HUES48 (cell line): ENCODE results near the gene MTREX.

Experiments used
- H3K27ac ChIP-seq: one replicate; pipeline ENCODE4 v1.7.0; 2013; ENCODE audit warnings: low read depth, low read length, inconsistent platforms
- H3K27me3 ChIP-seq: 2 replicates; pipeline ENCODE4 v1.6.1; 2013; ENCODE audit warnings: mild to moderate bottlenecking, low read length; ENCODE audit not compliant: control insufficient read depth, insufficient read depth
- H3K36me3 ChIP-seq: 2 replicates; pipeline ENCODE4 v1.6.1; 2013; ENCODE audit warnings: low read length; ENCODE audit not compliant: control insufficient read depth, insufficient read depth
- H3K4me1 ChIP-seq: 2 replicates; pipeline ENCODE4 v1.6.1; 2013; ENCODE audit warnings: mild to moderate bottlenecking, low read length; ENCODE audit not compliant: control insufficient read depth, insufficient read depth
- H3K4me3 ChIP-seq: 2 replicates; pipeline ENCODE4 v1.5.1; 2013; ENCODE audit warnings: mild to moderate bottlenecking, low read depth, low read length
- H3K9ac ChIP-seq: 2 replicates; pipeline ENCODE4 v1.6.1; 2013; ENCODE audit warnings: mild to moderate bottlenecking, low read depth, low read length, moderate library complexity
- H3K9me3 ChIP-seq: 2 replicates; pipeline ENCODE4 v1.6.1; 2013; ENCODE audit warnings: low read length; ENCODE audit not compliant: control insufficient read depth, insufficient read depth

MTREX gene

DNA sequence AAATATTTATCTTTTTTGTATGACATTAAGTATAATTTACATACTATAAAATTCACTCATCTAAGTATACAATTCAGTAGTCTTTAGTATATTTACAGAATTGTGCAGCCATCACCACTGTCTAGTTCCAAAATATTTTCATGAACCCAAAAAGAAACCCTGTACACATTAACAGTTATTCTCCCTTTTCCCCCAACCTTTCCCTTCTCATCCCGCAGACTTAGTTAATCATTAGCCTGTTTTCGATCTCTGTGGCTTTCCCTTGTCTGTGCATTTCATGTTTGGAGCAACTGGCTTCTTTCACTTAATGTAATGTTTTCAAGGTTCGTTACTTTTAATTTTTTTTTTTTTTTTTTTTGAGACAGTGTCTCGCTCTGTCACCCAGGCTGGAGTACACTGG lies 37.5 kb downstream of the MTREX start:
- H3K9ac ChIP-seq: no peak overlapping the region
- H3K36me3 ChIP-seq: peaks cover 87% of the 10 kb centered on the region
- H3K4me3 ChIP-seq: no peak overlapping the region
- no peaks in the 10 kb centered on the region for H3K4me1 ChIP-seq
- no peaks in the 10 kb centered on the region for H3K27me3 ChIP-seq
- no peaks in the 10 kb centered on the region for H3K9me3 ChIP-seq
- H3K27ac ChIP-seq: no peak overlapping the region

DNA sequence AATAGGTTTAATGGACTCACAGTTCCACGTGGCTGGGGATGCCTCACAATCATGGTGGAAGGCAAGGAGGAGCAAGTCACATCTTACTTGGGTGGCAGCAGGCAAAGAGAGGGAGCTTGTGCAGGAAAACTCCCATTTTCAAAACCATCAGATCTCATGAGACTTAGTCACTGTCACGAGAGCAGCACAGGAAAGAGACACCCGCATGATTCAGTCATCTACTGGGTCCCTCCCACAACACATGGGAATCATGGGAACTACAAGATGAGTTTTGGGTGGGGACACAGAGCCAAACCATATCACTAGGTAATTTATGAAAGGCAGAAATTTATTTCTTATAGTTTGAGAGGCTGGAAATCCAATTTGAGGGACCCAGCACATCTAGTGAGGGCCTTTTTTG lies 40.0 kb downstream of the MTREX start:
- no peak overlapping the region for H3K9ac ChIP-seq
- no peak overlapping the region for H3K27ac ChIP-seq
- no peaks in the 10 kb centered on the region for H3K27me3 ChIP-seq
- H3K36me3 ChIP-seq: peaks cover 88% of the 10 kb centered on the region
- H3K4me1 ChIP-seq: no peaks in the 10 kb centered on the region
- no peaks in the 10 kb centered on the region for H3K9me3 ChIP-seq
- no peak overlapping the region for H3K4me3 ChIP-seq

DNA sequence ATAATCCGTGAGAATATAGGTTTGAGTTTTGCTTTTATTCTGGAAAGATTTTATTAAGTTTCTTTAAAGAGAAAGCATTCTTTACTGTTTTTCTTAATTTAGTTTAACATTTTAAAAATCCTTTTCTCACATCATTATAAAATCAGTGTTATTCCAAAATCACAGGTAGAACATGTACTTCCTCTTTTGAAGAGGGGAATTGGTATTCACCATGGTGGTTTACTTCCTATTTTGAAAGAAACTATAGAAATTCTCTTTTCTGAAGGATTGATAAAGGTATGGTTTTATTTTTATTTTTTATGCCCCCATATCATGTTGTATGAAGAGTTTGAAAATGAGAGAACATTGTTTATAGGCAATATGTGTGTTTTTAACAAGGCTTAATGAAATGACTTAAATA lies 43.0 kb downstream of the MTREX start:
- Histone ChIP-seq H3K27ac (no peak overlapping the region), H3K4me1 (no peaks in the 10 kb centered on the region), H3K9ac (no peak overlapping the region), H3K9me3 (no peaks in the 10 kb centered on the region), H3K4me3 (no peak overlapping the region), H3K27me3 (no peaks in the 10 kb centered on the region), H3K36me3 (peaks cover 98% of the 10 kb centered on the region)

DNA sequence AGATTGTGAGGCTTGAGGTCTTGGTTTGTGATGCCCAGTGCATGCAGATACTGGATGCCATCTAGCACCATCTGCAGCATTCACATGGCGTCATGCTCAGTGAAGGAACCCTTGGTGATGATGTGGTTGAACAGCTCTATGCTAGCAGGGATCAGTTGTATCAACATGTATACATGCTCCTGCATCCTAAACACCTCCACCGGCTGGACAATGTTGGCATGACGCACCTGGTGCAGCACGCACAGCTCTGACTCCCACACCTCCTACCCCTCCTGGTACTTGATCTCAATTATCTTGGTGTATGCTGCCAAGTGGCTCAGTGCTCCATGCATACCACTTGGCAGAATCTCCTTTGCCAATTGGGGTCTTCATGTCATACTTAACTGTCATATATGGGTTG lies 49.1 kb downstream of the MTREX start:
- H3K9me3 ChIP-seq: no peaks in the 10 kb centered on the region
- H3K27me3 ChIP-seq: no peaks in the 10 kb centered on the region
- no peaks in the 10 kb centered on the region for H3K4me1 ChIP-seq
- H3K4me3 ChIP-seq: no peak overlapping the region
- H3K27ac ChIP-seq: no peak overlapping the region
- no peak overlapping the region for H3K9ac ChIP-seq
- H3K36me3 ChIP-seq: peaks cover 91% of the 10 kb centered on the region

DNA sequence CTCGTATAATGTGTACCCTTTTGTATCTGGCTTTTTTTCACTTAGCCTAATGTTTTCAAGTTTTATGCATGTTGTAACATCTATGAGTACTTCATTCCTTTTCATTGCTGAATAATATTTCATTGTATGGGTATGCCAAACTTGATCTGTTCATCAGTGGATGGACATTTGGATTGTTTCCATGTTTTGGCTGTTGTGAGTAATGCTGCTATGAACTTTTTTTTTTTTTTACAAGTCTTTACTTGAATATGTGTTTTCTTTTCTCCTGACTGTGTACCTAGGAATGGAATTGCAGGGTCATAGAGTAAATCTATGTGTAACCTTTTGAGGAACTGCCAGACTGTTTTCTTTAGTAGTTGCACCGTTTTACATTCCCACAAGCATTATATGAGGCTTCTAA lies 52.4 kb downstream of the MTREX start:
- Histone ChIP-seq H3K36me3 (peaks cover 62% of the 10 kb centered on the region), H3K9me3 (no peaks in the 10 kb centered on the region), H3K9ac (no peak overlapping the region), H3K27ac (no peak overlapping the region), H3K4me3 (no peak overlapping the region), H3K4me1 (no peaks in the 10 kb centered on the region), H3K27me3 (no peaks in the 10 kb centered on the region)

DNA sequence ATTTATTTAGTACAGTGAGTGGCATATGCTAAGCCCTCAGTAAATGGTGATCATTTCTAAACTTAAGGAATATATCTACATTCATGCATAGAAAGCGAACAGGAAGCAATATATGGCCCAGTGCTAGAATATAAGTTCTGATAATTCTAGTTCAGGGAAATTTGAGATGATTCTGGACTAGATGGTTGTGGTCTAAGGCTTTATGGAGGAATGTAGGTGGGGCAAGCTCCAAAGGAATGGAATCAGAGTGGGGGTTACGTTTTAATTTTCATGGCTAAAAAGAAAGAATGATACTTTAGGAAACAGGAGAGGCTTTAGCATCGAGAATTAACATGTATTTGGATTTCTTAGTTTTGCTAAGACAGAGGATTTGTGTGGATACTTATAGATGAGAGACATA lies 56.1 kb downstream of the MTREX start:
- H3K36me3 ChIP-seq: peaks cover 56% of the 10 kb centered on the region
- no peak overlapping the region for H3K27ac ChIP-seq
- H3K4me1 ChIP-seq: no peaks in the 10 kb centered on the region
- no peak overlapping the region for H3K9ac ChIP-seq
- no peak overlapping the region for H3K4me3 ChIP-seq
- no peaks in the 10 kb centered on the region for H3K27me3 ChIP-seq
- H3K9me3 ChIP-seq: no peaks in the 10 kb centered on the region

DNA sequence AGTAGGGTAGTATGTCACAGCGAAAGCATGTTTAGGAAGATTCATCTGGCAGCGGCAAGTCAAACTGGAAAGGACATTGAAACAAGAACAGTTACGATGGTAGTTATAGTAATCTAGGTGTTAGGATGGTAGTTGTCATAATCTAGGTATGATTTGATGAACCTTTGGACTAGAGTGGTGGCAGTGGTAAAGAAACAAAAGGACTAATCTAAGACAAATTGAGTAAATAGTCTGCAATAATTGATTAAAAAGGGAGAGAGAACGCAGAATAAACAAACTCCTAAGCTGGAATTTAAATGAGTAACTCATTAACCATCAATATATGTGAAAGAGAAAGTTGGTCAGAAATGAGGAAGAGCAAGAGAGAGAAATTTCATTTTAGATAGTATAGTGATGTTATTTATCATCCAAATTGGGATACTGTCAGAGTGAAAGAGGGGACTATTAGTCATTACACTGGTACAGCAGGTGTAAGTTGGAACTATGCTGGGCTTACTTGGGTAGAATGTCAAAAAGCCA lies 56.8 kb downstream of the MTREX start:
- no peak overlapping the region for H3K4me3 ChIP-seq
- no peak overlapping the region for H3K9ac ChIP-seq
- no peaks in the 10 kb centered on the region for H3K27me3 ChIP-seq
- H3K36me3 ChIP-seq: peaks cover 56% of the 10 kb centered on the region
- H3K4me1 ChIP-seq: no peaks in the 10 kb centered on the region
- H3K9me3 ChIP-seq: no peaks in the 10 kb centered on the region
- H3K27ac ChIP-seq: no peak overlapping the region

DNA sequence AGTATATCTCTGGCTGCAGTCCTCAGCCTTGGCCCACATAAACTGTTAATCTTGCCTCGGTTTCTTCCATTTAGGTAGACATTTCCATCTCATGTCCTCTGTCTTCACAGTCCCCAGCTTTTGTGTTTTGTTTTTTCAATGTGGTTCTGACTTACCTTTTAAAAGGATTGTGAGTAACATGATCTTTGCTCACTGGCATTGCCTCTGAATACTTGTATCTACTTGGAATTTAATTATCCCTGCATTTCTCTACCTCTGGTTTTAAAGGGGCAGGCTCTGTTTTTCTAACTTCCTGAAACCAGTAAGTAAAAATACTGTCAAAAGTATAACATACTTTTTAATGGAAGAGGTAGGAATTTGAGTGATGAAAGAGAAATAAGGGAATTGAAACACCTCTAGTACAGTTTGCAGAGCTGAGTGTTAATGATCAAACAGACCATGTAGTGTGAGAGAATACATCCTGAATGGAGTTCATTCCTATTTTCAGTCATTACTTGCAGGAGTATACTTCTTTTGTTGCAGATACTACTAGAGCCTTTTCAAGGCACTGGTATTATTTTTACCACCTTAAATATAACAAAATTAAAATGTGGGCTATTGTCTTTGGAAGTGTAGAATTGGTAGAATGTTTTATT lies 62.6 kb downstream of the MTREX start:
- Histone ChIP-seq H3K4me1 (no peaks in the 10 kb centered on the region), H3K27me3 (no peaks in the 10 kb centered on the region), H3K4me3 (no peak overlapping the region), H3K27ac (no peak overlapping the region), H3K9me3 (peaks cover 20% of the 10 kb centered on the region), H3K36me3 (peaks cover 78% of the 10 kb centered on the region), H3K9ac (no peak overlapping the region)

DNA sequence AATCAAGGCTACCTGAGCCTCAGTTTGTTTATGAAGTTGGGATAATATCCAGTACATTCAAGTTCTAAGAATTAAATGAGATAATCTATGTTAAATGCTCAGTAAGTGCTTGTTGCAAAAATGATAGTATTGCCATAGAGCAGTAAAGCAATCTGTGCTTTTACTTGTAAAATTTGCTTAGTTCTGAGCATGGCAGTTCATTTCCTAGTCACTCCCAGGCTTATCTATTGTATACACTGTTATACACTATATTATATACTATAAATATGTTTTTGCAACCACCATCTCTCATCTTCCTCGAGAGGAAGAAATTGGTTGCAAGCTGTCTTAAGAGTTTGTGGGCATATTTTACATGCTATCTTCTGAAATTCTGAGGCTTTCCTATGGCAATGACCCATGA lies 63.4 kb downstream of the MTREX start:
- no peak overlapping the region for H3K9ac ChIP-seq
- H3K36me3 ChIP-seq: peaks cover 76% of the 10 kb centered on the region

DNA sequence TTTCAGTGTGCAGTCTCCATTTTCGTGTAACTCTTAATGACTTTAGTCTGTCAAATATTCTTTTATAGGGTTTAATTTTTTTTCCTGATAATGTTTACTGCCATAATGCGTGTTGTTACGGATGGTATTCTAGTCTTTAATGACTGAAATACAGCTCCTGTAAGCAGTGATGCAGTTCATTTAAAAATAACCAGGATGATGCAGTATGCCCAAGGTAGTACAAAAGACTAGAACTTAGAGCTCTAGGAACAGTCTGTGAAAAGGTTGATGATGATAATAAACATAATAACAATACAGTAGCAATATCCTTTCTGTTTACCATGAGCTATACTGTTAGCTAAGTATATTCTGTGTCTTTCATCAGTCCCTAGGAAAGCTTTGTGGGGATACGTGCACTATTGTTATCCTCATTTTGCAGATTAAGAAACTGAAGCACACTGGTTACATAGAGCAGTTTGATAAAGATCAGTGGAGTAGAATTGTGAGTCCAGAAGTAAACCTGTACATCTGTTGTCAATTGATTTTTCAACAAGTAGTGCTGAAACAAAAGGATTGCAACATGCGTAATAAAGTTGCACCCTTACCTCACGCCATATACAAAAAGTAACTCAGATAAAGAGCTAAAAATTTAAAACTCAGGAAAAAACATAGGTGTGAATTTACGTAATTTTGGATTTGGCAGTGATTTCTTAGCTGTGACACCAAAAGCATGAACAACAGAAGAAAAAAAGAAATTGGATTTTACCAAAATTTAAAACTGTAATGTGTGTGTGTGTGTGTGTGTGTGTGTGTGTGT lies 64.5 kb downstream of the MTREX start:
- H3K9ac ChIP-seq: no peak overlapping the region
- no peaks in the 10 kb centered on the region for H3K4me1 ChIP-seq
- no peaks in the 10 kb centered on the region for H3K27me3 ChIP-seq
- no peak overlapping the region for H3K27ac ChIP-seq
- H3K36me3 ChIP-seq: peaks cover 69% of the 10 kb centered on the region
- H3K9me3 ChIP-seq: peaks cover 20% of the 10 kb centered on the region
- H3K4me3 ChIP-seq: no peak overlapping the region

More for the DNA sequence above, 63.4 kb downstream of the MTREX start:
- H3K27ac ChIP-seq: no peak overlapping the region
- no peaks in the 10 kb centered on the region for H3K27me3 ChIP-seq
- H3K4me1 ChIP-seq: no peaks in the 10 kb centered on the region
- H3K4me3 ChIP-seq: no peak overlapping the region
- peaks cover 20% of the 10 kb centered on the region for H3K9me3 ChIP-seq

DNA sequence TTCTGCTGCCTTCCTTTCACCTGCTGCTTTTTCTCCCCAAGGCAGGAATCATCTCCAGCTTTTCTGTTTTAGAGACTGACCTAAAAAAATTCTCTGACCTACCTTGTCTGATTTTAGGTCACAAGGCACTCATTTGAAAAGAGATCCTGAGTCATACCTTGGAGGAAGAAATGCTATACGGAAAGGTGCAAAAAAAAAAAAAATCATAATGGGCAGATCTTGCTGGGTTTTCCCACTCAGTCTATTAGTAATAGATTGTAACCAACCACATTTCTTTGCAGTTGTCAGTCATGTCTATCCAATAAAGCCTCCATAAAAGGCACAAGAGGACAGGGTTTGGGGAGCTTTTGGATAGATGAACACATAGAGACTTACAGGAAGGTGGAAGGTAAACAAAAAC lies 70.0 kb downstream of the MTREX start:
- no peak overlapping the region for H3K4me3 ChIP-seq
- H3K36me3 ChIP-seq: peaks cover 57% of the 10 kb centered on the region
- no peaks in the 10 kb centered on the region for H3K27me3 ChIP-seq
- no peaks in the 10 kb centered on the region for H3K4me1 ChIP-seq
- H3K9ac ChIP-seq: no peak overlapping the region
- H3K27ac ChIP-seq: no peak overlapping the region
- peaks cover 5% of the 10 kb centered on the region; the same call in 1 of the 2 replicates for H3K9me3 ChIP-seq
